RPMI8226 (cell line): ENCODE measurements around the gene PLA2R1.

Source experiments
- DNase-seq: peaks from one replicate; pipeline ENCODE4 v3.0.0-alpha.2; 2015

The PLA2R1 gene

GRCh38 chr2:160062292-160063005 lies at the start of gene PLA2R1:
Gene PLA2R1, minus strand, starts transcription at chr2:160062615. Its CDS starts 212 bp downstream, at chr2:160062403.
- DNase-seq: no peak

GRCh38 chr2:160110674-160111239 lies 48.3 kb upstream of the PLA2R1 start:
- DNase-seq: no peak

- peak; percentile 69 for DNase-seq
Measured at GRCh38 chr2:160109939-160110673, 47.7 kb upstream of the PLA2R1 start.

- DNase-seq: no peak
Measured at GRCh38 chr2:160109243-160109642, 46.8 kb upstream of the PLA2R1 start.

GRCh38 chr2:160108646-160109045 lies 46.2 kb upstream of the PLA2R1 start:
- DNase-seq: no peak

GRCh38 chr2:160105366-160105765 lies 43.0 kb upstream of the PLA2R1 start:
- DNase-seq: no peak

- DNase-seq: no peak
Measured at GRCh38 chr2:160104115-160104514, 41.7 kb upstream of the PLA2R1 start.

- no peak for DNase-seq
Measured at GRCh38 chr2:160097326-160097725, 34.9 kb upstream of the PLA2R1 start.

- no peak for DNase-seq
Measured at GRCh38 chr2:160096409-160096808, 34.0 kb upstream of the PLA2R1 start.

GRCh38 chr2:160092445-160092844 lies 30.0 kb upstream of the PLA2R1 start:
- DNase-seq: no peak

GRCh38 chr2:160091381-160091780 lies 29.0 kb upstream of the PLA2R1 start:
- DNase-seq: no peak

GRCh38 chr2:160087854-160088745 lies 25.7 kb upstream of the PLA2R1 start:
- peak; percentile 41 for DNase-seq

- peak; percentile 35 for DNase-seq
Measured at GRCh38 chr2:160085662-160086061, 23.2 kb upstream of the PLA2R1 start.

- no peak for DNase-seq
Measured at GRCh38 chr2:160077912-160078810, 15.7 kb upstream of the PLA2R1 start.

- DNase-seq: no peak
Measured at GRCh38 chr2:160076914-160077313, 14.5 kb upstream of the PLA2R1 start.

GRCh38 chr2:160076241-160076640 lies 13.8 kb upstream of the PLA2R1 start:
- no peak for DNase-seq

- no peak for DNase-seq
Measured at GRCh38 chr2:160075171-160075570, 12.8 kb upstream of the PLA2R1 start.

- DNase-seq: no peak
Measured at GRCh38 chr2:160073284-160073888, 11.0 kb upstream of the PLA2R1 start.

GRCh38 chr2:160068906-160069305 lies 6.5 kb upstream of the PLA2R1 start:
- no peak for DNase-seq

GRCh38 chr2:160064916-160065315 lies 2.5 kb upstream of the PLA2R1 start:
- DNase-seq: no peak

- DNase-seq: no peak
Measured at GRCh38 chr2:160063879-160064612, 1.6 kb upstream of the PLA2R1 start.
